HFF-Myc (cell line): ENCODE results near the gene F12.
"Not testable (repeated sequence)": the region's sequence is repeated elsewhere in the genome, so short reads cannot be mapped to it uniquely, and the experiment has no call there.

Experiments
- DNase-seq: peaks from one replicate; pipeline ENCODE4 v3.0.0-alpha.2; 2011; ENCODE audit warnings: low read depth; ENCODE audit errors: extremely low read depth
- H3K4me3 ChIP-seq: replicated peaks from 2 replicates; pipeline ENCODE4 v1.5.1; 2011; ENCODE audit warnings: low read depth, mild to moderate bottlenecking, control low read depth, low read length
- TF ChIP-seq, protein P1 (sequence below): IDR thresholded peaks from 2 replicates; pipeline ENCODE4 v1.5.1; 2012; ENCODE audit warnings: mild to moderate bottlenecking, low read depth, low read length, control low read depth; ENCODE audit errors: missing control alignments

F12 gene

DNA sequence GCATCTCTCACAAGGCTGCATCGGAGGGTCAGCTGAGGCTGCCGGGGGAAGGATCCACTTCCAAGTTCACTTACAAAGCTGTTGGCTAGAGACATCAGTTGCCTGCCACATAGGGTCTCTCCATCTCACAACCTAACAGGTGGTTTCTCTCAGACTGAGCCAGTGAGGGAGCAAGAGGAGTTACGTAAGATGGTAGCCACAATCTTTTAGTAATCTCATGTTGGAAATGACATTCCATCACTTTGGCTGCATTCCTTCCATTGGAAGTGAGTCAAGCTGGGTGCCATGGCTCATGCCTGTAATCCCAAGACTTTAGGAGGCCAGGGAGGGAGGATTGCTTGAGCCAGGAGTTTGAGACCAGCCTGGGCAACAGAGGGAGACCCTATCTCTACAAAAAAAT is 9.7 kb upstream of the F12 start:
- TF ChIP-seq, protein P1, sequence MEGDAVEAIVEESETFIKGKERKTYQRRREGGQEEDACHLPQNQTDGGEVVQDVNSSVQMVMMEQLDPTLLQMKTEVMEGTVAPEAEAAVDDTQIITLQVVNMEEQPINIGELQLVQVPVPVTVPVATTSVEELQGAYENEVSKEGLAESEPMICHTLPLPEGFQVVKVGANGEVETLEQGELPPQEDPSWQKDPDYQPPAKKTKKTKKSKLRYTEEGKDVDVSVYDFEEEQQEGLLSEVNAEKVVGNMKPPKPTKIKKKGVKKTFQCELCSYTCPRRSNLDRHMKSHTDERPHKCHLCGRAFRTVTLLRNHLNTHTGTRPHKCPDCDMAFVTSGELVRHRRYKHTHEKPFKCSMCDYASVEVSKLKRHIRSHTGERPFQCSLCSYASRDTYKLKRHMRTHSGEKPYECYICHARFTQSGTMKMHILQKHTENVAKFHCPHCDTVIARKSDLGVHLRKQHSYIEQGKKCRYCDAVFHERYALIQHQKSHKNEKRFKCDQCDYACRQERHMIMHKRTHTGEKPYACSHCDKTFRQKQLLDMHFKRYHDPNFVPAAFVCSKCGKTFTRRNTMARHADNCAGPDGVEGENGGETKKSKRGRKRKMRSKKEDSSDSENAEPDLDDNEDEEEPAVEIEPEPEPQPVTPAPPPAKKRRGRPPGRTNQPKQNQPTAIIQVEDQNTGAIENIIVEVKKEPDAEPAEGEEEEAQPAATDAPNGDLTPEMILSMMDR, result no peak
- H3K4me3 ChIP-seq, result no peak overlapping the region
- DNase-seq, result no peak

DNA sequence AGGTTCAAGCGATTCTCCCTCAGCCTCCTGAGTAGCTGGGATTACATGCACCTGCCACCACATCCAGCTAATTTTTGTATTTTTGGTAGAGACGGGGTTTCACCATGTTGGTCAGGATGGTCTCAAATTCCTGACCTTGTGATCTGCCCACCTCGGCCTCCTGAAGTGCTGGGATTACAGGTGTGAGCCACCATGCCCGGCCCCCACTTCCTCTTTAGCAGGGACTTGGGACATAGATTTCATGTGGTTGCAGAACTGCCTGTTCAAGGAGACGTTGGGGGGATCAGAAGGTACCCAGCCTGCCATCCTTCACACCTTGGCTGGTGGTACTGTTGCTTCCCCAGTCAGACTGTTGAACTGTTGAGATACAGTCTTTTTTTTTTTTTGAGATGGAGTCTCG is 7.7 kb upstream of the F12 start:
- H3K4me3 ChIP-seq, DNase-seq: not testable (repeated sequence)

DNA sequence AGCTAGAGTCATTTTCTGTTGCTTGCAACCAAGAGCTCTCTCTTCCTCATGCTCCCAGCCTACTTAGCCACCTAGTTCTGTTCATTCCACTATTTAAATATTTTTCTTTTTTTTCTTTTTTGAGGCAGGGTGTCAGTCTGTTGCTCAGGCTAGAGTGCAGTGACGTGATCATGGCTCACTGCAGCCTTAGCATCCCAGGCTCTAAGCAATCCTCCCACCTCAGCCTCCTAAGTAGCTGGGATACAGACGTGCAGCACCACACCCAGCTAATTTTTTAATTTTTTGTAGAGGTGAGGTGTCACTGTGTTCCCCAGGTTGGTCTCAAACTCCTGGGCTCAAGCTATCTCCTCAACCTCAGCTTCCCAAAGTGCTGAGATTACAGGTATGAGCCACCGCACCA is 5.1 kb upstream of the F12 start:
- H3K4me3 ChIP-seq, result no peak overlapping the region
- DNase-seq, result no peak
- TF ChIP-seq, protein P1, result no peak

DNA sequence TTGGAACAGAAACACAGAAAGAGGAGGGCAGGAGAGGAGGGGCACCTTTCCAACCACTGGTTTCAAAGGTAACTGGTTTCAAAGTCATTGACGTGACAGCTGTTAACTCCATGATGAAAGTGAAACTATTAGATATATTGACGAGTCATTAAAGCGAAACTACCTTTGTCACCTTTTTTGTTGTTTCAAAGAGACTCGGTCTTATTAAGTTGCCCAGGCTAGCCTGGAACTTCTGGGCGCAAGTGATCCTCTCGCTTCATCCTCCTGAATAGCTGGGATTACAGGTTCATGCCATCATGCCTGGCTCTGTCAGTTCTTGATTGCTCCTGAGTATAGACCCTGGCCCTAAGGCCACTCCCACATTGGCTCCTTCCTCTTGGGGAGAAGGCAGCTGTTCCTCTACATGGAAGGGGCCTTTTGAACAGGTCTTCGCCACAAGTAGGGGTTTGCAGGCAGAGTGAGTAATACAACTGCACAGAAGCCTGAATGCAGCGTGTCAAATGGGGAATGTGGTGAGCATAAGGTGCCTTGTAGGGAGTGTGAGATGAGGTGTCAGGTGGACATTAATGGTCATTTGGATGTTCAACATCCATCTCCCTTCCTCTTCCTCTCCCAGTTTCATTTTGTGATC is 3.4 kb upstream of the F12 start:
- DNase-seq, result no peak
- H3K4me3 ChIP-seq, result no peak overlapping the region
- TF ChIP-seq, protein P1, result no peak

DNA sequence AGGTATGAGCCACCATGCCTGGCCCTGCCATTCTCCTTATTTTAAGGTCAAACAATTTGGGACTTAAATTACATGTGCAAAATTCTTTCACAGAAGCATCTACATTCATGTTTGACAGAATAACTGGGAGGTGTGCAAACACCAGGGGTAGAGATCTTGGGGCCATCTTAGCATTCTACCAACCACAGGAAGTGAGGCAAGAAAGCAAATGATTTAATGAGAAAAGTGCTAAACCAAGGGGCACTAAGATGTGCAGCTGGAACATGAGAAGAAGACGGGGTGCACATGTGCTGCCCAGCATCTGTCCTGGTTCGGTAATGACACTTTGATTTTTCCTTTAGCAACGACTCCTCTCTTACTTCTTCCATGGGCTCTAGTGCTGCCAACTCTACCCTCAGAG is 1.2 kb upstream of the F12 start:
- TF ChIP-seq, protein P1, result no peak
- no peak overlapping the region for H3K4me3 ChIP-seq
- no peak for DNase-seq

DNA sequence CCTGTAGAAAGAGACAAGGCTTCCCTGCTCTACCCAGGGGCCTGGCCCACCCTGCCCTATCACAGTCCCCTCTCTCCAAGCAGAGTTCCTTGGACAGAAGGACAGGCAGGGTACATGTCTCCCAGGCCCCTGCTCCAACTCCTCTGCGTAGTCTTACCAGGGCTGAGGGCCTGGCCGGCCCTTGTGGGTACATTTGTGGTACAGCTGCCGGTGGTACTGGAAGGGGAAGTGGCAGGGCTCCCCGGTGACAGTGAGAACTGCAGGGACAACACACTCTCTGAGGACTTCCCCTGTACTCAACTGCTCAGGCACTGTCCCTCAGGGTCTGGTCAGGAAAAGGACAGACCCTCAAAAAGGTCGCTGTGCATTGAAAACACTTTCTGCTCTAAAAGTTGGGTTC is 3.6 kb downstream of the F12 start:
- DNase-seq, result no peak
- no peak overlapping the region for H3K4me3 ChIP-seq
- TF ChIP-seq, protein P1, result no peak

DNA sequence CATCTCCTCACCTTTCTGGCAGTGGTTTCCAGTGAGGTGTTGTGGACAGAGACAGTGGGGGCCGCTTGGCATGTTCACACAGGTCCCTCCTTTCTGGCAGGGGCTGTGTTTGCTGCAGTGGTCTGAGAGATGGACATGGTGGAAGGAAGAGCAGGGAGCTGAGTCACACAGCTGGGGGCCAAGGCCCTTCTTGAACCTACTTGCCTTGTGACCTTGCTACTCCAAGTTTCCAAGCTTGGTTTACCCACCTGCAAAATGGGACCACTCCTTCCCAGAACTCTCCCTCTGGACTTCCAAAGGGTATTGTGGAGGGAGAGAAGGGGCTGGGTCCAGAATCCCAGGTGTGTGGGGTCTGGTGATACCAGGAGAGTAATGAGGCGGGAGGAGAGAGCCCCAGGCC is 4.1 kb downstream of the F12 start:
- TF ChIP-seq, protein P1, result no peak
- DNase-seq, result no peak
- H3K4me3 ChIP-seq, result no peak overlapping the region
